ENCODE results near the gene RNASEH2B.

Gene RNASEH2B

GRCh38 chr13:50907781-50908180, 1.8 kb upstream of the RNASEH2B start:
- peaks cover 37% of the 10 kb centered on the region for H3K79me2 ChIP-seq (ENCODE audit: insufficient read depth, low read length)
- no peak overlapping the region for H2AFZ ChIP-seq (ENCODE audit: low read depth, low read length)

GRCh38 chr13:50908371-50908770, 1.2 kb upstream of the RNASEH2B start:
- no peak overlapping the region for H2AFZ ChIP-seq (ENCODE audit: low read depth, low read length)
- H3K27me3 ChIP-seq (ENCODE audit: insufficient read depth, low read length, poor library complexity) = no peaks in the 10 kb centered on the region
- H3K9ac ChIP-seq (ENCODE audit: low read depth, low read length) = peak overlapping the region; percentile 82
- H3K9me3 ChIP-seq (ENCODE audit: insufficient read depth, low read length, severe bottlenecking) = no peaks in the 10 kb centered on the region
- H3K27ac ChIP-seq (ENCODE audit: low read length) = peak overlapping the region; percentile 99
- H4K20me1 ChIP-seq (ENCODE audit: insufficient read depth, low read length) = no peaks in the 10 kb centered on the region
- H3K4me2 ChIP-seq (ENCODE audit: insufficient read depth, low read length) = peak overlapping the region; percentile 21; the same call in 1 of the 2 replicates
- H3K36me3 ChIP-seq (ENCODE audit: insufficient read depth, low read length) = peaks cover 17% of the 10 kb centered on the region
- ATAC-seq (ENCODE audit: insufficient read depth, low read depth) (no peak), DNase-seq (peak; percentile 52)
- H3K79me2 ChIP-seq (ENCODE audit: insufficient read depth, low read length) = peaks cover 43% of the 10 kb centered on the region
- H3K4me1 ChIP-seq (ENCODE audit: insufficient read depth, low read length) = peaks cover 37% of the 10 kb centered on the region
- H3K4me3 ChIP-seq (ENCODE audit: low read depth in 1 of 2, low read length in 2 of 2) = no peak overlapping the region
- no peak for TF ChIP-seq CTCF (IDR thresholded peaks at IDR 0.05; ENCODE audit: borderline replicate concordance, extremely low read depth, low read length, poor library complexity, severe bottlenecking)
- TF ChIP-seq EZH2 (IDR thresholded peaks at IDR 0.05; ENCODE audit: borderline replicate concordance, low read depth, low read length, severe bottlenecking) = no peak

More at GRCh38 chr13:50907781-50908180, 1.8 kb upstream of the RNASEH2B start:
- DNase-seq (no peak), ATAC-seq (ENCODE audit: insufficient read depth, low read depth) (no peak)
- Histone ChIP-seq H3K27ac (ENCODE audit: low read length) (peak overlapping the region; percentile 99), H3K9ac (ENCODE audit: low read depth, low read length) (0 out of 2 replicates have a peak overlapping the region, but pooled peaks have one; percentile 82), H3K4me1 (ENCODE audit: insufficient read depth, low read length) (peaks cover 34% of the 10 kb centered on the region), H3K36me3 (ENCODE audit: insufficient read depth, low read length) (peaks cover 11% of the 10 kb centered on the region), H4K20me1 (ENCODE audit: insufficient read depth, low read length) (no peaks in the 10 kb centered on the region), H3K27me3 (ENCODE audit: insufficient read depth, low read length, poor library complexity) (no peaks in the 10 kb centered on the region), H3K4me3 (ENCODE audit: low read depth in 1 of 2, low read length in 2 of 2) (no peak overlapping the region), H3K4me2 (ENCODE audit: insufficient read depth, low read length) (no peak overlapping the region), H3K9me3 (ENCODE audit: insufficient read depth, low read length, severe bottlenecking) (no peaks in the 10 kb centered on the region)
- no peak for TF ChIP-seq EZH2 (IDR thresholded peaks at IDR 0.05; ENCODE audit: borderline replicate concordance, low read depth, low read length, severe bottlenecking)
- peak; percentile 7 for TF ChIP-seq CTCF (IDR thresholded peaks at IDR 0.05; ENCODE audit: borderline replicate concordance, extremely low read depth, low read length, poor library complexity, severe bottlenecking)

- DNase-seq (no peak), ATAC-seq (ENCODE audit: insufficient read depth, low read depth) (peak; percentile 3)
- Histone ChIP-seq H2AFZ (ENCODE audit: low read depth, low read length) (no peak overlapping the region), H3K27ac (ENCODE audit: low read length) (peak overlapping the region; percentile 99), H3K4me3 (ENCODE audit: low read depth in 1 of 2, low read length in 2 of 2) (peak overlapping the region; percentile 25 to 66), H3K4me2 (ENCODE audit: insufficient read depth, low read length) (peak overlapping the region; percentile 61), H3K9me3 (ENCODE audit: insufficient read depth, low read length, severe bottlenecking) (no peaks in the 10 kb centered on the region), H3K9ac (ENCODE audit: low read depth, low read length) (peak overlapping the region; percentile 82), H3K27me3 (ENCODE audit: insufficient read depth, low read length, poor library complexity) (no peaks in the 10 kb centered on the region), H3K79me2 (ENCODE audit: insufficient read depth, low read length) (peaks cover 64% of the 10 kb centered on the region), H3K36me3 (ENCODE audit: insufficient read depth, low read length) (peaks cover 30% of the 10 kb centered on the region), H4K20me1 (ENCODE audit: insufficient read depth, low read length) (peaks cover 12% of the 10 kb centered on the region), H3K4me1 (ENCODE audit: insufficient read depth, low read length) (peaks cover 58% of the 10 kb centered on the region)
- TF ChIP-seq EZH2 (IDR thresholded peaks at IDR 0.05; ENCODE audit: borderline replicate concordance, low read depth, low read length, severe bottlenecking) (no peak), CTCF (IDR thresholded peaks at IDR 0.05; ENCODE audit: borderline replicate concordance, extremely low read depth, low read length, poor library complexity, severe bottlenecking) (no peak)
Observed at GRCh38 chr13:50910485-50910805, 854 bp downstream of the RNASEH2B start.

Measured in DND-41 (cell line).